Stimulated activated naive B cell treated with anti-CD40 and anti-IgM and Interleukin-4, amounts not matched to agents 10 μg/mL and 1 μg/mL and 100 μg/mL, for 72 hours (primary cell): ENCODE data around the gene CLTA.
A peak's percentile ranks its signal among the peaks of the same experiment; 100 is the strongest.
"Not testable (repeated sequence)": the region's sequence is repeated elsewhere in the genome, so short reads cannot be mapped to it uniquely, and the experiment has no call there.

Experiments
- ATAC-seq, 2 donors: fragments of 150-1000 bp; cut with Tn5 transposase; replicated peaks; 2 replicates each; pipeline ENCODE4 v1.10.0; 2021; ENCODE audit warnings: moderate library complexity in 1 of 2
- DNase-seq: peaks from one replicate; pipeline ENCODE4 v3.0.0; 2021
- H3K27ac Mint-ChIP-seq: one replicate; pipeline ENCODE4 v1.8.0; 2022; ENCODE audit warnings: mild to moderate bottlenecking, mixed read lengths
- H3K27me3 Mint-ChIP-seq, 2 donors: one replicate each; pipeline ENCODE4 v1.8.0; 2022; ENCODE audit warnings: mixed read lengths in 2 of 2
- H3K36me3 Mint-ChIP-seq, 2 donors: one replicate each; pipeline ENCODE4 v1.8.0; 2022; ENCODE audit warnings: mixed read lengths in 2 of 2, mild to moderate bottlenecking in 1 of 2
- H3K4me1 Mint-ChIP-seq, 2 donors: one replicate each; pipeline ENCODE4 v1.8.0; 2022; ENCODE audit warnings: mixed read lengths in 2 of 2, mild to moderate bottlenecking in 1 of 2
- H3K4me3 Mint-ChIP-seq, 2 donors: one replicate each; pipeline ENCODE4 v1.8.0; 2022; ENCODE audit warnings: mild to moderate bottlenecking in 2 of 2, mixed read lengths in 2 of 2, moderate library complexity in 1 of 2
- H3K9me3 Mint-ChIP-seq, 2 donors: one replicate each; pipeline ENCODE4 v1.8.0; 2022; ENCODE audit warnings: mixed read lengths in 2 of 2, mild to moderate bottlenecking in 1 of 2

CLTA gene

DNA sequence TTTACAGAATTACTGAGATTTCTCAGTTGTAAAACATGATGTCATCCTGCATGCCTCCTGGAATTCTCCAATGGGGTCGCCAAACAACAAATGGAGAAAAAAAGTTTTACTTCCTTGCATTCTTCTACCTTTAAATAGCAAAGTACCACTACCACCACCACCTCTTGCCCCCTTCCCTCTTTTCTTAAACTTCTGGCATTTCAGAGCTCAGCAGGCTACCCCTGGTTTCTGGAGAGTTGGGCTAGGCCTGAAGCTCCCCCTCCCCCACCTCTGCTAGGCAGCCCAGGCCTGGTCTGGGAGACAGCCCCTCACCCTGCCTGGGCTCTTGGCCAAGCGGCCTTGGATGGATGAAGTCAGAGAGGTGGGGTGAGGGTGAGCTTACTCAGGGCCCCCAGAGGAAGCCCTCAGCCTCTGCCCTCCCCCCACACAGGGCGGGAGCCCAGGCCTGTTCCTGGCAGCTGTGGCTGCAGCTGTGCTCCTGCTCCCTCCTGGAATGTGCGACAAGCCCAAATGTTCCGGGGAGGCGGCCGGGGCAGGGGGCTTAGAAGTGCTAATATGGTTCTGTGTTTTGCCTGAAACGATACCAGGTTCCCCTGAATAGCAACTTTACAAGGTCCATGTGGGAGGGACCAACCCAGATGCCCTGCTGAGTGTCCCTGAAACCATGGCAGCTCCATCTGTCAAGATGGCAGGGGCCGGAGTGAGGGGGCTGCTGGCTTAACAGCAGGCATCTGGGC is 27.5 kb upstream of the CLTA start:
- ATAC-seq, result no peak
- Mint-ChIP-seq H3K4me1 (peaks cover 7 to 9% of the 10 kb centered on the region in 2 donors), H3K27ac (no peak overlapping the region), H3K9me3 (no peaks in the 10 kb centered on the region), H3K4me3 (no peak overlapping the region), H3K36me3 (peaks cover 12 to 25% of the 10 kb centered on the region in 2 donors), H3K27me3 (no peaks in the 10 kb centered on the region)
- DNase-seq, result no peak

DNA sequence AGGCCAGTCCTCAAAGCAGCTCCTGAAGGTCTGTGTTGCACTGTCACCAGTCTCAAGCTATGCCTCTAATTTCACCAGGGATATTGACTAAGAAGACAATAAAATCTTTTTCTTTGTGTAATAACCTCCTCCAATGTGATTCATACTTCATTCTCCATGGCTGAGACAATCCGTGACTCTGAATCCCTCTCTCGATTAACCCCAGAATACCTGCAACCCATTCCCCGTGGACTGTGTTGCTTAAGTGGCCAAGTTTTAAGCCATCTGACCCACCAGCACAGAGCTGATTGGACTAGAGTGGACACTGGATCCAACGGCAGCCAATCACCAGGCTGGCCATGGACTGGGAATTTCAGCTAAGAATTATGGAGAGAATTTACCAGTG is 26.9 kb upstream of the CLTA start:
- H3K27ac Mint-ChIP-seq, result no peak overlapping the region
- no peaks in the 10 kb centered on the region for H3K27me3 Mint-ChIP-seq
- no peaks in the 10 kb centered on the region for H3K9me3 Mint-ChIP-seq
- peaks cover 8 to 21% of the 10 kb centered on the region in 2 donors for H3K36me3 Mint-ChIP-seq
- ATAC-seq, result no peak
- H3K4me1 Mint-ChIP-seq, result peaks cover 7 to 9% of the 10 kb centered on the region in 2 donors
- DNase-seq, result no peak
- H3K4me3 Mint-ChIP-seq, result no peak overlapping the region

DNA sequence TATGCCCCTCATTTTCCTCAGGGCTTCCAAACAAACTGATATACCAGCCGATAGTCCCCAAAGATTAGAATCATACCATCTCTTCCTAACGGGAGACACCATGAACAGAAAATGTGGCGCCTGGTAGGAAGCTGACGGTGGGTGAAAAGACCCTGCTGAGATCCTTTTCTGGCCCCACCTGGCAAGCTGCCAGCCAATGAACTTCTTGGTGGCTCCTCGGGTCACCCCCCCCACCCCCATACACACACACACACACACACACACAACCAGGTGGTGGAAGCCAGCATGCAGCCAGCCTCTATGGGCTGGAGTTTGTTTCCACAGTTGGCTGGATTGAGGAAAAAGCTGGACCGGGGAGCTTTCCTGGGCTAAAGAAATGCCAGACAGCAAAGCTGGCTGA is 26.3 kb upstream of the CLTA start:
- DNase-seq, result no peak
- H3K4me1 Mint-ChIP-seq, result peaks cover 7 to 9% of the 10 kb centered on the region in 2 donors
- H3K27ac Mint-ChIP-seq, result no peak overlapping the region
- H3K9me3 Mint-ChIP-seq, result no peaks in the 10 kb centered on the region
- no peaks in the 10 kb centered on the region for H3K27me3 Mint-ChIP-seq
- peaks cover 6 to 19% of the 10 kb centered on the region in 2 donors for H3K36me3 Mint-ChIP-seq
- ATAC-seq, result no peak
- H3K4me3 Mint-ChIP-seq, result no peak overlapping the region

- Mint-ChIP-seq H3K4me3 (peak overlapping the region in 1 of 2 donors; percentile 6), H3K36me3 (peaks cover 6 to 17% of the 10 kb centered on the region in 2 donors), H3K27ac (no peak overlapping the region), H3K4me1 (peaks cover 7 to 9% of the 10 kb centered on the region in 2 donors), H3K9me3 (no peaks in the 10 kb centered on the region), H3K27me3 (no peaks in the 10 kb centered on the region)
- DNase-seq (no peak), ATAC-seq (no peak)
Observed at GRCh38 chr9:36164989-36165388, 25.7 kb upstream of the CLTA start.

DNA sequence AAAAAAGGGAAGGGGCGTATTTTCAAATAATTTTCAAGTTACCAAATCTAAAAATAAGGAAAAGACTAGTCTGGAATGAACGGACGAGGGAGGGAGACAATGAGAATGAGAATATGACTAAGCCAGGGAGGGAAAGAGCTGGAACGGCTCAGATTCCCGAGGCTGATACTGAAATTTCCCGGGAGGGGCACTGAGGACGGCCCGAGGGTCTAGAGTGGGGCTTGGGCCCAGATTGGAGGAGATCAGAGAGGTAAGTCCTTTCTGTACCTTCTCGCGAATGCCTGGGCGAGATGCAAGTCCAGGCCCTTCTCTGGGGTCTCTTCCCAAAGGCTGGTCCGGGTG is 24.9 kb upstream of the CLTA start:
- Mint-ChIP-seq H3K9me3 (no peaks in the 10 kb centered on the region), H3K36me3 (peaks cover 2 to 12% of the 10 kb centered on the region in 2 donors), H3K27ac (no peak overlapping the region), H3K27me3 (no peaks in the 10 kb centered on the region), H3K4me3 (peak overlapping the region; percentile 13 to 39), H3K4me1 (peaks cover 5 to 9% of the 10 kb centered on the region in 2 donors)
- ATAC-seq (no peak), DNase-seq (no peak)

GRCh38 chr9:36166168-36166927 is 24.4 kb upstream of the CLTA start:
- H3K4me3 Mint-ChIP-seq, result peak overlapping the region; percentile 78 to 83

DNA sequence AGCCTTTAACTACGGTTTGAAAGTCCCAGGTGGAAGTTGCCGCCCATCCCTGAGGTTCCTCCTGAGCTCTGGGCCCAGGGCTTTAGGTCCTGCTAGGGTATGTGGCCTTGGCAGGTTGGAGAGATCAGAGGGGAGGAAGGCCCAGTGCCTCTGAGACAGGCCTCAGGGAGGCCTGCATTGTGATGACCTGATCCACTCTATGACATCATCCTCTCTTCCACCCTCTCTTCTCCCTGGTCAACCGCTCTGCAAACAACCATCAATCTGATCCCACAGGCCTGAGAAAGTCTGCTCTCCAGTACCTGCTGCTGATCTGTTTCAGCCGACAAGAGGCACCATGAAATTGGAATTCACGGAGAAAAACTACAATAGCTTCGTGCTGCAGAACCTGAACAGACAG is 21.6 kb upstream of the CLTA start, which contains the start of gene CCIN:
Gene CCIN (plus strand): TSS at position 223 of the 400 bp plus-strand sequence. CDS start 115 bp downstream, at position 338.
- Mint-ChIP-seq H3K27me3 (peaks cover 6% of the 10 kb centered on the region in 2 donors), H3K36me3 (no peaks in the 10 kb centered on the region), H3K9me3 (no peaks in the 10 kb centered on the region), H3K4me1 (peaks cover 3 to 9% of the 10 kb centered on the region in 2 donors), H3K27ac (no peak within 1 kb of the TSS), H3K4me3 (no peak within 1 kb of the TSS)
- ATAC-seq, result no peak
- no peak for DNase-seq

More at GRCh38 chr9:36166168-36166927, 24.4 kb upstream of the CLTA start:
- ATAC-seq (peak; percentile 96 to 98), DNase-seq (peak; percentile 77)
- H3K36me3 Mint-ChIP-seq, result peaks cover 1 to 6% of the 10 kb centered on the region in 2 donors
- no peaks in the 10 kb centered on the region for H3K9me3 Mint-ChIP-seq
- H3K4me1 Mint-ChIP-seq, result peaks cover 3 to 9% of the 10 kb centered on the region in 2 donors
- H3K27me3 Mint-ChIP-seq, result peaks cover 0 to under 1% of the 10 kb centered on the region in 2 donors
- H3K27ac Mint-ChIP-seq, result peak overlapping the region; percentile 31

GRCh38 chr9:36169708-36170107 is 21.0 kb upstream of the CLTA start:
- peaks cover 3 to 9% of the 10 kb centered on the region in 2 donors for H3K4me1 Mint-ChIP-seq
- H3K36me3 Mint-ChIP-seq, result no peaks in the 10 kb centered on the region
- H3K9me3 Mint-ChIP-seq, result no peaks in the 10 kb centered on the region
- H3K27ac Mint-ChIP-seq, result no peak overlapping the region
- H3K27me3 Mint-ChIP-seq, result peaks cover 6 to 7% of the 10 kb centered on the region in 2 donors
- no peak for ATAC-seq
- no peak for DNase-seq
- H3K4me3 Mint-ChIP-seq, result no peak overlapping the region

GRCh38 chr9:36170531-36170930 is 20.2 kb upstream of the CLTA start:
- Mint-ChIP-seq H3K4me3 (no peak overlapping the region), H3K4me1 (peaks cover 3 to 9% of the 10 kb centered on the region in 2 donors), H3K9me3 (no peaks in the 10 kb centered on the region), H3K27me3 (peaks cover 6 to 13% of the 10 kb centered on the region in 2 donors), H3K27ac (no peak overlapping the region), H3K36me3 (no peaks in the 10 kb centered on the region)
- DNase-seq, result no peak
- ATAC-seq, result no peak

GRCh38 chr9:36173861-36174260 is 16.9 kb upstream of the CLTA start:
- no peak overlapping the region for H3K4me3 Mint-ChIP-seq
- H3K36me3 Mint-ChIP-seq, result no peaks in the 10 kb centered on the region
- ATAC-seq (no peak), DNase-seq (no peak)
- H3K27ac Mint-ChIP-seq, result no peak overlapping the region
- no peaks in the 10 kb centered on the region for H3K4me1 Mint-ChIP-seq
- H3K9me3 Mint-ChIP-seq, result no peaks in the 10 kb centered on the region
- peaks cover 9 to 19% of the 10 kb centered on the region in 2 donors for H3K27me3 Mint-ChIP-seq

DNA sequence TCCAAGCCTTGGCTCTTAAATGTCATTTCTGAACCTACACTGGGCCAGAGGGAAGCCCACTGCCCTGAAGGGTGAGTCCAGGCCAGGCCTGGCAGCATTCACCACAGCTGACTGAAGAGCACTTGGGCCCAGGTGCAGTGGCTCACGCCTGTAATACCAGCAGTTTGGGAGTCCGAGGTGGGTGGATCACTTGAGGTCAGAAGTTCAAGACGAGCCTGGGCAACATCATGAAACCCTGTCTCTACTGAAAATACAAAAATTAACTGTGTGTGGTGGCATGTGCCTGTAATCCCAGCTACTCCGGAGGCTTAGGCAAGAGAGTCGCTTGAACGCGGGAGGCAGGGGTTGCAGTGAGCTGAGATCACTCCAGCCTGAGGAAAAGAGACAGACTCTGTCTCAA is 16.4 kb upstream of the CLTA start:
- H3K9me3 Mint-ChIP-seq, result no peaks in the 10 kb centered on the region
- H3K27me3 Mint-ChIP-seq, result peaks cover 9 to 19% of the 10 kb centered on the region in 2 donors
- H3K27ac Mint-ChIP-seq, result no peak overlapping the region
- no peaks in the 10 kb centered on the region for H3K36me3 Mint-ChIP-seq
- no peak for ATAC-seq
- no peaks in the 10 kb centered on the region for H3K4me1 Mint-ChIP-seq
- no peak overlapping the region for H3K4me3 Mint-ChIP-seq
- DNase-seq, result no peak

DNA sequence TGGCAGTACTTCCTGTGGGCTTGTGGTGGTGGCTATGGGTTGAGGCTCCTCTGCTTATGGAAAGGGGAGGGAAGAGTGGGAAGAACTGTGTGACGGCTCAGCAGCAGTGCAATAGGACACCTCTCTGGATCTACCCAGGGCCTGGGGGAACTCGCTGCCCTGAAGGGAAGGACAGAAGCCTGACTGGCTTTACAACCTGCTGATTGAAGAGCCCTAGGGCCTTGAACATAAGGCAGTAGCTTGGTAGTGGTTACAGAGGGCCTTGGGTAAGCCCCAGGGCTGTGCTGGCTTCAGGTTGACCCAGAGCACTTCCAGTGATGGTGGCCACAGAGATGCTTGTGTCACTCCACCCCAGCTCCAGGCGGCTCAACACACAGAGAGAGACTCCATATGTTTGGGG is 16.0 kb upstream of the CLTA start:
- Mint-ChIP-seq H3K9me3 (no peaks in the 10 kb centered on the region), H3K4me1 (no peaks in the 10 kb centered on the region), H3K27ac (no peak overlapping the region), H3K4me3 (no peak overlapping the region), H3K36me3 (no peaks in the 10 kb centered on the region), H3K27me3 (peaks cover 9 to 19% of the 10 kb centered on the region in 2 donors)
- no peak for DNase-seq
- no peak for ATAC-seq

DNA sequence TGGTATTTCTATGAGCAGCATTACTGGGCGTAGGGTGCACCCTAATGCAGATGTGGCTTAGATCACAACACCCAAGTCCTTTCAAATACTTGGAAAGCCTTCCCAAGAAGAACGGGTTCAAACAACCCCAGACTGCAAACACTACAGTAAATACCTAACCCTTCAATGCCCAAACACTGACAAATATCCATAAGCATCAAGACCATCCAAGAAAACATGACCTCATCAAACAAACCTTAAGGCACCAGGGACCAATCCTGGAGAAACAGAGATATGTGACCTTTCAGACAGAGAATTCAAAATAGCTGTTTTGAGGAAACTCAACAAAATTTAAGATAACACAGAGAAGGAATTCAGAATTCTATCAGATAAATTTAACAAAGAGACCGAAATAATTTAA is 15.5 kb upstream of the CLTA start:
- ATAC-seq, H3K27ac Mint-ChIP-seq, DNase-seq, H3K9me3 Mint-ChIP-seq, H3K4me3 Mint-ChIP-seq, H3K4me1 Mint-ChIP-seq, H3K36me3 Mint-ChIP-seq: not testable (repeated sequence)
- H3K27me3 Mint-ChIP-seq, result peaks cover 9 to 19% of the 10 kb centered on the region in 2 donors

DNA sequence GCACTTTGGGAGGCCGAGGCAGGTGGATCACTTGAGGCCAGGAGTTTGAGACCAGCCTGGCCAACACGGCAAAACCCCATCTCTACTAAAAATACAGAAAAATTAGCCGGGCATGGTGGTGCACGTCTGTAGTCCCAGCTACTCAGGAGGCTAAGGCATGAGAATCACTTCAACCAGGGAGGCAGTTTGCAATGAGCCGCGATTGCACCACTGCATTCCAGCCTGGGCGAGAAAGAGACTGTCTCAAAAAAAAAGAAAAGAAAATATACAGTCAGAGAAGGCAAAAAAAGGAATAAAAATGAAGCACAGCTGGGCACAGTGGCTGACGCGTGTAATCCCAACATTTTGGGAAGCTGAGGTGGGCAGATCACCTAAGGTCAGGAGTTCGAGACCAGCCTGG is 14.2 kb upstream of the CLTA start:
- not testable (repeated sequence) for H3K27ac Mint-ChIP-seq, H3K4me3 Mint-ChIP-seq, H3K4me1 Mint-ChIP-seq, ATAC-seq, DNase-seq, H3K9me3 Mint-ChIP-seq, H3K36me3 Mint-ChIP-seq
- H3K27me3 Mint-ChIP-seq, result peaks cover 7 to 19% of the 10 kb centered on the region in 2 donors

DNA sequence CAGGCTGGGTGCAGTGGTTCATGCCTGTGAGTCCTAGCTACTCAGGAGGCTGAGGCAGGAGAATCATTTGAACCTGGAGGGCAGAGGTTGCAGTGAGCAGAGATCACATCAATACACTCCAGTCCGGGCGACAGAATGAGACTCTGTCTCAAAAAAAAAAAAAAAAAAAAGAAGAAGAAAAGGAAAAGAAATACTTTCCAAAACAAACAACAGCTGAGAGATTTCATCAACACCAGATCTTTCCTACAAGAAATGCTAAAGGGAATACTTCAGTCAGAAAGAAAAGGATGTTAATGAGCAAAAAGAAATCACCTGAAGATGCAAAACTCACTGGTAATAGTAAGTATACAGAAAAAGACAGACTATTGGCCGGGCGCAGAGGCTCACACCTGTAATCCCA is 13.2 kb upstream of the CLTA start:
- Mint-ChIP-seq H3K27me3 (peaks cover 3 to 16% of the 10 kb centered on the region in 2 donors), H3K36me3 (no peaks in the 10 kb centered on the region), H3K4me1 (no peaks in the 10 kb centered on the region), H3K4me3 (no peak overlapping the region), H3K27ac (no peak overlapping the region), H3K9me3 (no peaks in the 10 kb centered on the region)
- DNase-seq (no peak), ATAC-seq (no peak)
